ENCODE results near the gene KRTAP5-4.

- TF ChIP-seq, protein P1, sequence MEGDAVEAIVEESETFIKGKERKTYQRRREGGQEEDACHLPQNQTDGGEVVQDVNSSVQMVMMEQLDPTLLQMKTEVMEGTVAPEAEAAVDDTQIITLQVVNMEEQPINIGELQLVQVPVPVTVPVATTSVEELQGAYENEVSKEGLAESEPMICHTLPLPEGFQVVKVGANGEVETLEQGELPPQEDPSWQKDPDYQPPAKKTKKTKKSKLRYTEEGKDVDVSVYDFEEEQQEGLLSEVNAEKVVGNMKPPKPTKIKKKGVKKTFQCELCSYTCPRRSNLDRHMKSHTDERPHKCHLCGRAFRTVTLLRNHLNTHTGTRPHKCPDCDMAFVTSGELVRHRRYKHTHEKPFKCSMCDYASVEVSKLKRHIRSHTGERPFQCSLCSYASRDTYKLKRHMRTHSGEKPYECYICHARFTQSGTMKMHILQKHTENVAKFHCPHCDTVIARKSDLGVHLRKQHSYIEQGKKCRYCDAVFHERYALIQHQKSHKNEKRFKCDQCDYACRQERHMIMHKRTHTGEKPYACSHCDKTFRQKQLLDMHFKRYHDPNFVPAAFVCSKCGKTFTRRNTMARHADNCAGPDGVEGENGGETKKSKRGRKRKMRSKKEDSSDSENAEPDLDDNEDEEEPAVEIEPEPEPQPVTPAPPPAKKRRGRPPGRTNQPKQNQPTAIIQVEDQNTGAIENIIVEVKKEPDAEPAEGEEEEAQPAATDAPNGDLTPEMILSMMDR (IDR thresholded peaks at IDR 0.05; ENCODE audit: insufficient read depth, low read depth, low read length), result no peak
- TF ChIP-seq EZH2 (IDR thresholded peaks at IDR 0.05; ENCODE audit: insufficient read depth, low read length), result no peak
These were observed 46.0 kb upstream of the KRTAP5-4 start for GRCh38 chr11:1667906-1668305.

All from astrocyte (in vitro differentiated cells and primary cell).